ENCODE measurements around the gene DENND6B.

DENND6B gene

GRCh38 chr22:50315289-50316113 lies 11.3 kb downstream of the DENND6B start:
- DNase-seq (ENCODE audit: low read depth, low spot score) = no peak

GRCh38 chr22:50314455-50315288 lies 12.1 kb downstream of the DENND6B start:
- DNase-seq (ENCODE audit: low read depth, low spot score) = peak; percentile 61

- no peak for DNase-seq (ENCODE audit: low read depth, low spot score)
Measured at GRCh38 chr22:50314081-50314454, 12.7 kb downstream of the DENND6B start.

- no peak for DNase-seq (ENCODE audit: low read depth, low spot score)
Measured at GRCh38 chr22:50313600-50313999, 13.2 kb downstream of the DENND6B start.

GRCh38 chr22:50313021-50313420 lies 13.8 kb downstream of the DENND6B start:
- no peak for DNase-seq (ENCODE audit: low read depth, low spot score)

- no peak for DNase-seq (ENCODE audit: low read depth, low spot score)
Measured at GRCh38 chr22:50312371-50312770, 14.4 kb downstream of the DENND6B start.

GRCh38 chr22:50311606-50312351 lies 15.0 kb downstream of the DENND6B start:
- DNase-seq (ENCODE audit: low read depth, low spot score) = no peak

GRCh38 chr22:50310949-50311444 lies 15.8 kb downstream of the DENND6B start:
- no peak for DNase-seq (ENCODE audit: low read depth, low spot score)

- DNase-seq (ENCODE audit: low read depth, low spot score) = no peak
Measured at GRCh38 chr22:50310031-50310722, 16.6 kb downstream of the DENND6B start.

- no peak for DNase-seq (ENCODE audit: low read depth, low spot score)
Measured at GRCh38 chr22:50309601-50309991, 17.2 kb downstream of the DENND6B start.

GRCh38 chr22:50308986-50309600 lies 17.7 kb downstream of the DENND6B start:
- DNase-seq (ENCODE audit: low read depth, low spot score) = no peak

- no peak for DNase-seq (ENCODE audit: low read depth, low spot score)
Measured at GRCh38 chr22:50308597-50308935, 18.2 kb downstream of the DENND6B start.

GRCh38 chr22:50307890-50308596 lies 18.8 kb downstream of the DENND6B start:
- no peak for DNase-seq (ENCODE audit: low read depth, low spot score)

- no peak for DNase-seq (ENCODE audit: low read depth, low spot score)
Measured at GRCh38 chr22:50306753-50307749, 19.8 kb downstream of the DENND6B start, which contains the start of gene PLXNB2. TSS of gene PLXNB2 (minus strand) at chr22:50307646. CDS start at chr22:50290584, 17,062 bp downstream.

GRCh38 chr22:50305923-50306566 lies 20.8 kb downstream of the DENND6B start:
- no peak for DNase-seq (ENCODE audit: low read depth, low spot score)

GRCh38 chr22:50305393-50305922 lies 21.4 kb downstream of the DENND6B start:
- DNase-seq (ENCODE audit: low read depth, low spot score) = no peak

GRCh38 chr22:50304528-50305392 lies 22.1 kb downstream of the DENND6B start:
- DNase-seq (ENCODE audit: low read depth, low spot score) = no peak

All from activated naive CD8-positive, alpha-beta T cell treated with anti-CD3 and anti-CD28 coated beads, Interleukin-2, amount 50 U/mL, for 16 hours (primary cell).